K562 (cell line): ENCODE measurements around the gene CBL. TPM values are rescaled to one million over a fixed set of nuclear protein-coding genes. Genes with fewer than 3 reads are reported as not detected.
A peak's percentile ranks its signal among the peaks of the same experiment; 100 is the strongest.

ENCODE experiments used
- ARNT ChIP-seq, 2 experiments: fragments of 450-650 bp; IDR thresholded peaks; 2 replicates each; pipeline ENCODE4 v1.6.1; 2016; ENCODE audit warnings: mild to moderate bottlenecking in 1 of 2
- BACH1 ChIP-seq: fragments of 200-800 bp; sonication (Bioruptor generic); IDR thresholded peaks from 2 replicates; pipeline ENCODE4 v1.6.1; 2016; ENCODE audit warnings: missing genetic modification characterization, missing compliant biosample characterization
- CBFA2T2 ChIP-seq: fragments of 450-650 bp; conservative IDR thresholded peaks from 2 replicates; pipeline ENCODE4 v1.6.1; 2017; ENCODE audit warnings: mild to moderate bottlenecking
- CBFA2T3 ChIP-seq: fragments of 450-650 bp; IDR thresholded peaks from 2 replicates; pipeline ENCODE4 v1.6.1; 2017
- FOXM1 ChIP-seq, 2 experiments: fragments of 450-650 bp in 1 of 2; sonication (generic) in 1 of 2; formaldehyde crosslinking in 1 of 2; IDR thresholded peaks; 2 replicates each; pipeline versions ENCODE4 v1.6.1 to v1.9.0; 2017 to 2022; ENCODE audit warnings: low read depth in 2 of 2, mild to moderate bottlenecking in 2 of 2, missing genetic modification reagents in 1 of 2, moderate library complexity in 1 of 2
- FOXP1 ChIP-seq: sonication (generic); formaldehyde crosslinking; IDR thresholded peaks from 2 replicates; pipeline ENCODE4 v1.8.0; 2022; ENCODE audit warnings: mild to moderate bottlenecking, missing genetic modification reagents
- MTA1 ChIP-seq: fragments of 450-650 bp; IDR thresholded peaks from 2 replicates; pipeline ENCODE4 v1.6.1; 2017; ENCODE audit warnings: borderline replicate concordance
- NBN ChIP-seq: fragments of 450-650 bp; IDR thresholded peaks from 2 replicates; pipeline ENCODE4 v1.6.1; 2016; ENCODE audit warnings: low read depth, mild to moderate bottlenecking
- NR4A1 ChIP-seq, 2 experiments: fragments of 250-450 bp in 1 of 2; fragments of 450-650 bp in 1 of 2; sonication (Bioruptor Pico) in 1 of 2; IDR thresholded peaks; 2 replicates each; pipeline versions ENCODE4 v1.4.0 to v1.6.1; 2016 to 2020; ENCODE audit warnings: mild to moderate bottlenecking in 2 of 2, missing compliant biosample characterization in 1 of 2, missing genetic modification characterization in 1 of 2, moderate library complexity in 1 of 2
- PHB2 ChIP-seq: fragments of 450-650 bp; IDR thresholded peaks from 2 replicates; pipeline ENCODE4 v1.6.1; 2017; ENCODE audit warnings: low read depth
- SMARCE1 ChIP-seq: fragments of 450-650 bp; IDR thresholded peaks from 2 replicates; pipeline ENCODE4 v1.7.1; 2016; ENCODE audit warnings: mild to moderate bottlenecking
- SUPT5H ChIP-seq: fragments of 450-650 bp; IDR thresholded peaks from 2 replicates; pipeline ENCODE4 v1.6.1; 2016
- XRCC5 ChIP-seq: fragments of 200-400 bp; formaldehyde crosslinking; IDR thresholded peaks from 2 replicates; pipeline ENCODE4 v1.6.1; 2017; ENCODE audit warnings: low read depth, mild to moderate bottlenecking, low read length
- YBX1 ChIP-seq: fragments of 450-650 bp; IDR thresholded peaks from 2 replicates; pipeline ENCODE4 v1.7.1; 2016; ENCODE audit warnings: mild to moderate bottlenecking
- ZBTB1 ChIP-seq: sonication (generic); formaldehyde crosslinking; IDR thresholded peaks from 2 replicates; pipeline ENCODE4 v1.8.1; 2023; ENCODE audit warnings: missing genetic modification reagents, low read depth, mild to moderate bottlenecking, borderline replicate concordance
- ZNF12 ChIP-seq: sonication (generic); formaldehyde crosslinking; IDR thresholded peaks from 2 replicates; pipeline ENCODE4 v1.4.0; 2020; ENCODE audit warnings: mild to moderate bottlenecking, missing genetic modification reagents
- polyA plus RNA-seq, 8 experiments: library from polyadenylated mRNA; depleted of rRNA in 4 of 8; stranded (reverse) in 5 of 8; unstranded in 3 of 8; fragments of >200 nt; fragmentation: Nextera tagmentation in 2 of 8; fragmentation: Illumina TruSeq in 1 of 8; extraction: Ambion mirVana in 2 of 8; extraction: Trizol in 1 of 8; gene quantifications; 2 replicates each; pipeline versions ENCODE4 v1.2.1 to v1.2.3, GENCODE V29; 2011 to 2014; ENCODE audit warnings: inconsistent platforms in 1 of 8, missing spikeins in 1 of 8
- total RNA-seq, 7 experiments: library from RNA; depleted of rRNA in 6 of 7; stranded (reverse); fragments of >200 nt in 6 of 7; fragmentation: Illumina TruSeq in 2 of 7; extraction: Trizol in 2 of 7; gene quantifications; 2 replicates each; pipeline versions ENCODE4 v1.2.1 to v1.2.3, GENCODE V29; 2011 to 2021; ENCODE audit warnings: low replicate concordance in 1 of 7
- TF ChIP-seq, protein P1 (sequence below), 2 experiments: fragments of 250-450 bp in 1 of 2; fragments of 450-650 bp in 1 of 2; sonication (Bioruptor Pico) in 1 of 2; IDR thresholded peaks; 2 replicates each; pipeline versions ENCODE4 v1.6.1 to v1.8.0; 2016 to 2021; ENCODE audit warnings: mild to moderate bottlenecking in 2 of 2, moderate library complexity in 2 of 2, missing compliant biosample characterization in 1 of 2, missing genetic modification characterization in 1 of 2
- TF ChIP-seq, protein P2 (sequence below), 2 experiments: fragments of 150-350 bp in 1 of 2; IDR thresholded peaks; 2 replicates each; pipeline ENCODE4 v1.6.1; 2012 to 2016; ENCODE audit warnings: low read depth in 2 of 2, low read length in 2 of 2, mild to moderate bottlenecking in 1 of 2, moderate library complexity in 1 of 2
- TF ChIP-seq, protein P3 (sequence below): fragments of 250-450 bp; sonication (Bioruptor Pico); IDR thresholded peaks from 2 replicates; pipeline ENCODE4 v1.8.0; 2022; ENCODE audit warnings: inconsistent platforms, mild to moderate bottlenecking, moderate library complexity, borderline replicate concordance
- TF ChIP-seq, protein P4 (sequence below): fragments of 450-650 bp; IDR thresholded peaks from 2 replicates; pipeline ENCODE4 v1.6.1; 2014; ENCODE audit warnings: low read depth, mild to moderate bottlenecking, moderate library complexity, borderline replicate concordance
- TF ChIP-seq, protein P5 (sequence below): IDR thresholded peaks from 2 replicates; pipeline ENCODE4 v1.6.1; 2011; ENCODE audit not compliant: insufficient read length; ENCODE audit errors: extremely low read depth

The CBL gene
- total and polyA plus RNA-seq, 9 of the 15 experiments (the other 6 are each of a cell fraction or from before 2014, with no cell fraction given): 3.2 to 24.9 (median 9.9) TPM

DNA sequence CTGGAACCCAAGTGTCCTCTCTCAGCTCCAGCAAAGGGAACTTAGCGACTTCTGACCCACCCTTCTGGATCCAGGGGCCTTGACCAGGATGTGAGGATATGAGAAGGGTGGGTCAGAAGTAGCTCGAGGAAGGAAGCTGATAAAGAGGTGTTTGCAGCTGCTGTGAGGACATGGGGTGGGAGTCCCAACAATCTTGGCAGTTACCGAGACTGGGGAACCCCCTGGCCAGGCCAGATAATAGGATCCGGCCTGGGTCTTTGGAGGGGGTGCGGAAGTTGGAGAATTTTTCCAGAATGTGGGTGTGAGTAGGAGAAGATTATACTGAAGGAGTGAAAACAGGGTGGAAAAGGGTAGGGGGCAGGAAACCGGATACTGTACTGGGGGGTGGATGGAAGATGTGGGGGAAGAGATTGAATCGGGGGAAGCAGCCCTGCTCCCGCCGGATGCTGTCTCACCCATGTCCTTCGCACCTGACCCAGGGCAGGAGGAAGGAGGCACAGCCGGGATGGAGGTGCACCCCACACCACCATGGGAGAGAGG, 113.6 kb downstream of the CBL start (continued):
- TF ChIP-seq XRCC5: no peak
- peak; percentile 49; the same call in 1 of the 2 replicates for TF ChIP-seq FOXM1 (IDR thresholded peaks at IDR 0.05; ENCODE audit: low read depth)
- TF ChIP-seq FOXM1 (CRISPR knock-in tag; IDR thresholded peaks at IDR 0.05; ENCODE audit: low read depth): no peak
- TF ChIP-seq FOXP1 (CRISPR knock-in tag): no peak
- TF ChIP-seq BACH1 (tag): no peak
- TF ChIP-seq NR4A1 (CRISPR knock-in tag; IDR thresholded peaks at IDR 0.05): no peak
- no peak for TF ChIP-seq NR4A1 (tag; IDR thresholded peaks at IDR 0.05)
- peak; percentile 31; the same call in 1 of the 2 replicates for TF ChIP-seq MTA1
- no peak for TF ChIP-seq YBX1
- TF ChIP-seq ZBTB1 (CRISPR knock-in tag): no peak
- no peak for TF ChIP-seq ZNF12 (CRISPR knock-in tag)
- TF ChIP-seq CBFA2T2: peak; percentile 87
- no peak for TF ChIP-seq NBN
- TF ChIP-seq, protein P1, sequence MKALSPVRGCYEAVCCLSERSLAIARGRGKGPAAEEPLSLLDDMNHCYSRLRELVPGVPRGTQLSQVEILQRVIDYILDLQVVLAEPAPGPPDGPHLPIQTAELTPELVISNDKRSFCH (CRISPR knock-in tag; IDR thresholded peaks at IDR 0.05): no peak
- TF ChIP-seq, protein P1 (tag; IDR thresholded peaks at IDR 0.05): peak; percentile 36; the same call in 1 of the 2 replicates
- TF ChIP-seq CBFA2T3: peak; percentile 94
- peak; percentile 28 to 87; a peak in 1 of 4 replicates for TF ChIP-seq ARNT (IDR thresholded peaks at IDR 0.05)
- TF ChIP-seq, protein P2, sequence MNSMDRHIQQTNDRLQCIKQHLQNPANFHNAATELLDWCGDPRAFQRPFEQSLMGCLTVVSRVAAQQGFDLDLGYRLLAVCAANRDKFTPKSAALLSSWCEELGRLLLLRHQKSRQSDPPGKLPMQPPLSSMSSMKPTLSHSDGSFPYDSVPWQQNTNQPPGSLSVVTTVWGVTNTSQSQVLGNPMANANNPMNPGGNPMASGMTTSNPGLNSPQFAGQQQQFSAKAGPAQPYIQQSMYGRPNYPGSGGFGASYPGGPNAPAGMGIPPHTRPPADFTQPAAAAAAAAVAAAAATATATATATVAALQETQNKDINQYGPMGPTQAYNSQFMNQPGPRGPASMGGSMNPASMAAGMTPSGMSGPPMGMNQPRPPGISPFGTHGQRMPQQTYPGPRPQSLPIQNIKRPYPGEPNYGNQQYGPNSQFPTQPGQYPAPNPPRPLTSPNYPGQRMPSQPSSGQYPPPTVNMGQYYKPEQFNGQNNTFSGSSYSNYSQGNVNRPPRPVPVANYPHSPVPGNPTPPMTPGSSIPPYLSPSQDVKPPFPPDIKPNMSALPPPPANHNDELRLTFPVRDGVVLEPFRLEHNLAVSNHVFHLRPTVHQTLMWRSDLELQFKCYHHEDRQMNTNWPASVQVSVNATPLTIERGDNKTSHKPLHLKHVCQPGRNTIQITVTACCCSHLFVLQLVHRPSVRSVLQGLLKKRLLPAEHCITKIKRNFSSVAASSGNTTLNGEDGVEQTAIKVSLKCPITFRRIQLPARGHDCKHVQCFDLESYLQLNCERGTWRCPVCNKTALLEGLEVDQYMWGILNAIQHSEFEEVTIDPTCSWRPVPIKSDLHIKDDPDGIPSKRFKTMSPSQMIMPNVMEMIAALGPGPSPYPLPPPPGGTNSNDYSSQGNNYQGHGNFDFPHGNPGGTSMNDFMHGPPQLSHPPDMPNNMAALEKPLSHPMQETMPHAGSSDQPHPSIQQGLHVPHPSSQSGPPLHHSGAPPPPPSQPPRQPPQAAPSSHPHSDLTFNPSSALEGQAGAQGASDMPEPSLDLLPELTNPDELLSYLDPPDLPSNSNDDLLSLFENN (IDR thresholded peaks at IDR 0.05; ENCODE audit: low read depth in 2 of 2, low read length in 2 of 2): peak in 1 of 2 experiments; percentile 55; a peak in 1 of 4 replicates
- TF ChIP-seq, protein P3, sequence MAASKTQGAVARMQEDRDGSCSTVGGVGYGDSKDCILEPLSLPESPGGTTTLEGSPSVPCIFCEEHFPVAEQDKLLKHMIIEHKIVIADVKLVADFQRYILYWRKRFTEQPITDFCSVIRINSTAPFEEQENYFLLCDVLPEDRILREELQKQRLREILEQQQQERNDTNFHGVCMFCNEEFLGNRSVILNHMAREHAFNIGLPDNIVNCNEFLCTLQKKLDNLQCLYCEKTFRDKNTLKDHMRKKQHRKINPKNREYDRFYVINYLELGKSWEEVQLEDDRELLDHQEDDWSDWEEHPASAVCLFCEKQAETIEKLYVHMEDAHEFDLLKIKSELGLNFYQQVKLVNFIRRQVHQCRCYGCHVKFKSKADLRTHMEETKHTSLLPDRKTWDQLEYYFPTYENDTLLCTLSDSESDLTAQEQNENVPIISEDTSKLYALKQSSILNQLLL (CRISPR knock-in tag): no peak
- TF ChIP-seq, protein P4, sequence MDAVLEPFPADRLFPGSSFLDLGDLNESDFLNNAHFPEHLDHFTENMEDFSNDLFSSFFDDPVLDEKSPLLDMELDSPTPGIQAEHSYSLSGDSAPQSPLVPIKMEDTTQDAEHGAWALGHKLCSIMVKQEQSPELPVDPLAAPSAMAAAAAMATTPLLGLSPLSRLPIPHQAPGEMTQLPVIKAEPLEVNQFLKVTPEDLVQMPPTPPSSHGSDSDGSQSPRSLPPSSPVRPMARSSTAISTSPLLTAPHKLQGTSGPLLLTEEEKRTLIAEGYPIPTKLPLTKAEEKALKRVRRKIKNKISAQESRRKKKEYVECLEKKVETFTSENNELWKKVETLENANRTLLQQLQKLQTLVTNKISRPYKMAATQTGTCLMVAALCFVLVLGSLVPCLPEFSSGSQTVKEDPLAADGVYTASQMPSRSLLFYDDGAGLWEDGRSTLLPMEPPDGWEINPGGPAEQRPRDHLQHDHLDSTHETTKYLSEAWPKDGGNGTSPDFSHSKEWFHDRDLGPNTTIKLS: no peak
- TF ChIP-seq PHB2: peak; percentile 31; the same call in 1 of the 2 replicates
- 0 out of 2 replicates have a peak, but pooled peaks have one; percentile 24 for TF ChIP-seq SUPT5H
- TF ChIP-seq SMARCE1: peak; percentile 52; the same call in 1 of the 2 replicates
- TF ChIP-seq, protein P5, sequence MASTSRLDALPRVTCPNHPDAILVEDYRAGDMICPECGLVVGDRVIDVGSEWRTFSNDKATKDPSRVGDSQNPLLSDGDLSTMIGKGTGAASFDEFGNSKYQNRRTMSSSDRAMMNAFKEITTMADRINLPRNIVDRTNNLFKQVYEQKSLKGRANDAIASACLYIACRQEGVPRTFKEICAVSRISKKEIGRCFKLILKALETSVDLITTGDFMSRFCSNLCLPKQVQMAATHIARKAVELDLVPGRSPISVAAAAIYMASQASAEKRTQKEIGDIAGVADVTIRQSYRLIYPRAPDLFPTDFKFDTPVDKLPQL: no peak
